HG03139 (cell line): Measurements from ENCODE around the gene PAK2.

Experiments
- ATAC-seq: cut with Tn5 transposase; IDR thresholded peaks from one replicate; pipeline ENCODE4 v1.9.1; 2021; ENCODE audit not compliant: unreplicated experiment

Gene PAK2

GRCh38 chr3:196739671-196740480 lies at the start of gene PAK2:
PAK2 (plus strand) TSS chr3:196739857; CDS start chr3:196782647, 42,790 bp downstream.
- peak; percentile 90 for ATAC-seq

- no peak for ATAC-seq
These were observed 49.6 kb upstream of the PAK2 start for GRCh38 chr3:196689941-196690660.

- no peak for ATAC-seq
These were observed 48.3 kb upstream of the PAK2 start for GRCh38 chr3:196691386-196691785.

- no peak for ATAC-seq
These were observed 45.4 kb upstream of the PAK2 start for GRCh38 chr3:196694202-196694638.

GRCh38 chr3:196694941-196695848 lies 44.5 kb upstream of the PAK2 start:
- ATAC-seq = no peak

DNA sequence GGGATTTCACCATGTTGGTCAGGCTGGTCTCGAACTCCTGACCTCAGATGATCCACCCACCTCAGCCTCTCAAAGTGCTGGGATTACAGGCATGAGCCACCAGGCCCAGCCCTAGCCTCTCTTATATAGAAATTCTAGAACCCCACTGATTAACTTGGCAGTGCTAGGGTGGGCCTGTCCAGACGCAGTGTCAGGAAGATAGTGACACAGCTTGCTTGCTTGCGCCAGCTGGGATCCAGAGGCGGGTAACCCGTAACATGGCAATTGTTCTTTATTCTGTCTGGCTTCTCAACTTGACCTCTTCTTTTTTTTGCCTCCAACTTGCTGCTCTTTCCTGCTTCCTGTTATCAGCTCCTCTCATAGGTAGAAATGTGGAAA lies 43.8 kb upstream of the PAK2 start:
- ATAC-seq = no peak

DNA sequence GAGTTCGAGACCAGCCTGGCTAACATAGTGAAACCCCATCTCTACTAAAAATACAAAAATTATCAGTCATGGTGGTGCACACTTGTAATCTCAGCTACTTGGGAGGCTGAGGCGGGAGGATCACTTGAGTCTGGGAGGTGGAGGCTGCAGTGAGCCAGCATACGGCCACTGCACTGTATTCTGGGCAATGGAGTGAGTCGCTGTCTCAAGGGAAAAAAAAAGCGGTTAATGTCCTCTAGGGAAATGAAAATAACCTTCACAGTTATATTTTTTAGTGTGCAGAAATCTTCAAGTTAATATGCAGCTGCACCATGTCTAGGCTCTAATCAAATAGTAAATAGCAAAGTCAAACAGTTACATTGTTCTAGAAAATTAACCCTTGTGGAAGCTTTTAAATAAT lies 42.4 kb upstream of the PAK2 start:
- no peak for ATAC-seq

- no peak for ATAC-seq
These were observed 39.9 kb upstream of the PAK2 start for GRCh38 chr3:196699749-196700148.

DNA sequence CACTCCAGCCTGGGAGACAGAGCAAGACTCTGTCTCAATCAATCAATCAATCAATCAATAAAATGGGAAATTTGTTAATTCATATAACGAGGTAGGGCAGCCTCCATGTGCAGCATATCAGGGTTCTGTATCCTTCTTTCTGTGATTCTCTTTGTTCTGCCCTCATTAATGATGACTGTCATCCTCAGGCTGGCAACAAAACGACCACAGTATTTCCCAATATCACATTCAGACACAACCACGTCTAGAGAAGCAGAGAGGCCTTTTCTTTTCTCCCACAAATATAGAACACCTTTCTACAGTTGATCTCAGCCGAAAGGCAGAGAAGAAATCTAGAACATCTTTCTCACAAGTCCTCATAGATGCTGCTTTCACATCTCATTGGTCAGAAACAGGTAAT lies 38.9 kb upstream of the PAK2 start:
- ATAC-seq = no peak

DNA sequence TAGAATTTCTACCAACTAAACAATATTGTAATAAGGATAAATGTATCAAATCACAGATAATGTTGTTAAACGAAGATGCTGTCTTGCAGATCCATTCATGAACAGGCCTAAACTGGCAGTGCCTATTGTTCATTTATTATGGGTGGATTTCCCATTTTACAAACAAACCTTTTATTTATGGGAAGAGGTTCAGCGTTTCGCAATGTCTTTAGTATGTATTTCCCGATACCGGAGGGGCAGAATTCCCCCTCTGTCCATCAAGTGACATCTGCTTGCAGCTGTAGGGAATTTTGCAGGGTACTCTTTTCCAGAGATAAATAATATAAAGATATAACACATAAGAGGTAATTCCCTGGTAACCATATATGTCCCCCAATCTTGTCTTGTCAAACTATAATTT lies 33.3 kb upstream of the PAK2 start:
- ATAC-seq = no peak

DNA sequence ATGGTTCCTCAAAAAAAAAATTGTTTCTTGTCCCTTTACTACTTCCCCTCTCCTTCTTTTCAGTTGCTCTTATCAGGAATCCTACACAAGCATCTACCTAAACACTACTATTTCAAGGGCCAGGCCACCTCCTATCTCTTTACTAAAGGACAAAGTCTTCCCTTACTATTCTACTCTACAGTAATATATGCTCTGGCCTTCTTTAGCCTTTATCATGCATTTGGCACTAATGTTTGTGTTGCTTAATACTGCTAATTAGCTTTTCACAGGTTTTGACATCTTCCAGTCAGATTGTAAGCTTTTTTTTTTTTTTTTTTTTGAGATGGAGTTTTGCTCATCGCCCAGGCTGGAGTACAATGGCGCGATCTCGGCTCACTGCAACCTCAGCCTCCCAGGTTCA lies 32.9 kb upstream of the PAK2 start:
- ATAC-seq = no peak

DNA sequence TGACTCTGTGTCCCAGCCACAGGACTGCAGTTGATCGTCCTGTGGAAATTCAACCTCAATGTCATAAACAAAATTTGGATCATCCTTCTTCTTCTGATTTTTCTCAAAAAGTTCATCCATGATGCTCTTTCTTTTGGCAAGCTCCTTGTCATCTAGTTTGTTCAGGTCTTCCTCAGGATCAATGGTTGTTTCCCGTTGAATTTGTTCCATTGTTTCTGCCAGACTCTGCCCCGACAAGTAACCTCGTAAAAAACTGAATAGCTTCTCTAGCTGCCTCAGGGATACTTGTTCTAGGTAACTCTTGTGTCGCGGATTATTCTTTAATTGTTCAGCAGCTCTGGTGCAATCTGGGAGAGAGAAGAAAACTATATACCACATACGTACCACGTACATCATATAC lies 32.1 kb upstream of the PAK2 start:
- ATAC-seq = no peak

DNA sequence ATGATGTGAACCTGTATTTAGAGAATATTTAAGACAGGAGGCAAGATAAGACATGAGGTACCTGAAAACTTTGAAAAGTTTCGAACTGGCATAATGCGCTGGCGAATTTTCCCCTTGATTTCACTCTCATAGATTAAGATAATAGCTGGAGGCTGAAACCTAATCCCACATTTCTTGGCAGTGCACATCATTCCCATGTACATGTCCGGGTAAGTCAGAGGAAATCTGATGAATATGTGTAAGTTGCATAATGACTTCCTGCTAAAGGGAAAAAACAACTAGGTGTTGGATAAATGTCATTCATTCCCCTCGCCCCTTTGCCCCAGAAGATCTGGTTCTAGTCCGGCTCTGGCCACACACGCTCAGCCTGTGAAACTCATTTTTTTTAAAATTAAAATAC lies 31.2 kb upstream of the PAK2 start:
- no peak for ATAC-seq

GRCh38 chr3:196711838-196712513 lies 27.7 kb upstream of the PAK2 start, which contains the start of the genes CEP19 and PIGX:
CEP19 (minus strand) TSS chr3:196712250; CDS start chr3:196708657, 3,593 bp downstream.
PIGX (plus strand) TSS chr3:196712377.
- peak; percentile 72 for ATAC-seq

DNA sequence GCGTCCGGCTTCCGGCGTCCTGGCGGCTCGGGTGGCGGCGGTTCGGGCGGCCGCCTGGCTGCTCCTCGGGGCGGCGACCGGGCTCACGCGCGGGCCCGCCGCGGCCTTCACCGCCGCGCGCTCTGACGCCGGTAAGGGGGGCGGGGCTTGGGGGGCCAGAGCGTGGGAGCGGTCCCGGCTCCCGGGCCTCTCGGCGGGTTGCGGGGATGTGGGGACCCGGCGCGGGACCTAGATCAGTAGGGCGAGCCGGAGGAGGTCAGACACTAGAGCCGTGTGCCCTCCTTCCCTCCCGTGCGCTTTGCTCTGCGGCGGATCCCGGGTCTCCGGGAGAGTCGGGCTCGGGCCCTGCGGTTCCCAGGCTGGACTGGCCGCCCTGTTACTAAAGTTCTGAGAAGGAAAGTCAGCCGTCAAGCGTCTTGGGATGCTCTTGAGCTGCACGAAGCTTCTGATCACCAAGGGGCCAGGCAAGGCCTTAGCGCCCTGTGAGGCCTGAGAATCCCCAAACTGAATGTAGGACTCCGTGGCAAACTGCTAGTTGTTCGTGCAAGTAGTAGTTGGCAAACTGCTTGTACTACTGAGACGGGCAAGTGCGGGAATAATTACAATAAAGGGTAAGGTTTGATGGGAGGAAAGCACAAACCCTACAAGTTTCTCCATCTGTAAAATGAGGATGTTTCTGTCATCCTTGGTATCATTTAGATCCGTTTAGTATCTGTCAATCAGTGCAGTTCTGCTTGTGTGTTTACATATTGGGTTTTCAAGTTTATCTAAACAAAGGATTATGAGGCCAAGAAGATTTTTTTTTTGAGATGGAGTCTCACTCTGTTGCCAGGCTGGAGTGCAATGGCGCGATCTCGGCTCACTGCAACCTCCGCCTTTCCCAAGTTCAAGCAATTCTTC lies 26.9 kb upstream of the PAK2 start:
- ATAC-seq = peak; percentile 37

DNA sequence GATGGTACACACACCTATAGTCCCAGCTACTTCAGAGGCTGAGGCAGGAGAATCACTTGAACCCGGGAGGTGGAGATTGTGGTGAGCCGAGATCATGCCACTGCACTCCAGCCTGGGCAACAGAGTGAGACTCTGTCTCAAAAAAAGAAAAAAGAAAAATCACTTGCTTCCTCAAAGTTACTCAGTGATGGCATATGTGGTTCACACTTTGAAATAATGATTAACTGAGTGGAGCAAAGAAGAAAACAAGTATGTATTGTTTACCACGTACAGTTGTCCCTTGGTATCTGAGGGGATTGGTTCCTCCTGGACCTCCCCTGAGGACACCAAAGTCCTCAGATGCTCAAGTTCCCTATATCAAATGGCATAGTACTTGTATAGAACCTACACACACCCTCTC lies 22.5 kb upstream of the PAK2 start:
- ATAC-seq = peak; percentile 50

- no peak for ATAC-seq
These were observed 18.6 kb upstream of the PAK2 start for GRCh38 chr3:196721097-196721496.

DNA sequence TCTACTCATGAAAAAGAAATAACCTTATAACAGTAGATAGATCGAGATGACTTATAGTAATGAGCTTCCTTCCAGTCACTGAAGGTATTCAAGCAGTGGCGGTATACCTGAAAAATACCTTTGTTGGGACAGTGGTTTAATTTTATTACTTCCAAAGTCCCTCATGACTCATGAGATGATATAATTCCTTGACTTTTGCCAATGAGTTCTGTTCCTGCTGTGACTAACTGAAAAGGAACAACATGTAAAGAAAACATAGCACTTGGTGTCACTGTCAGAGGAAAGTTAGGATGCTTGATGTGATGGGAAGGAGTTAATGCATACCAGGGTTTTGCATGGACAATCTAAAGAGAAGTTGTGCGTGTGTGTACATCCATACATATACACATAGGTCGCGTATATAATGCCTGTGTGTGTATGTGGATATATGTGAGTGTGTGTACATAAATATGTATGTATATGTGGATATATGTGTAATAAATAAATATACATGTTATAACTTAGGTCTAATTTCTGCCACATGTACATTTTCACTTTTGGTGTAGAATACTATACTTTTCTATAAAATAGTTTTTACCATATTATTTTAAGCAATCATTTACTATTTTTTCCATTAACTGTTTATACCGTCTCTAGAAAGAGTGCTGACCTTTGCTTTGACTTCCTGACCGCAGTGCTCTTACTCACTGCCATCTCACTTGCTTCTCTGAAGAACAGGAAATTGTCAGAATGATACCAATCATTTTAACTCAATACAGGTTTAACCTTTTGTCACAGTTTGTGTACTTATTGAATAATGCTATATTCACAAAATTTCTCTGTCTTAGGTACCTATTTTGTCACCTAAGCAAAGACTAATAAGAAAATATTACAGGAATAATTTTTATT lies 12.6 kb upstream of the PAK2 start:
- ATAC-seq = no peak

- ATAC-seq = no peak
These were observed 3.9 kb upstream of the PAK2 start for GRCh38 chr3:196735751-196736150.
